ENCODE results near the gene ELFN1.
A peak's percentile ranks its signal among the peaks of the same experiment; 100 is the strongest.

ELFN1 gene

DNA sequence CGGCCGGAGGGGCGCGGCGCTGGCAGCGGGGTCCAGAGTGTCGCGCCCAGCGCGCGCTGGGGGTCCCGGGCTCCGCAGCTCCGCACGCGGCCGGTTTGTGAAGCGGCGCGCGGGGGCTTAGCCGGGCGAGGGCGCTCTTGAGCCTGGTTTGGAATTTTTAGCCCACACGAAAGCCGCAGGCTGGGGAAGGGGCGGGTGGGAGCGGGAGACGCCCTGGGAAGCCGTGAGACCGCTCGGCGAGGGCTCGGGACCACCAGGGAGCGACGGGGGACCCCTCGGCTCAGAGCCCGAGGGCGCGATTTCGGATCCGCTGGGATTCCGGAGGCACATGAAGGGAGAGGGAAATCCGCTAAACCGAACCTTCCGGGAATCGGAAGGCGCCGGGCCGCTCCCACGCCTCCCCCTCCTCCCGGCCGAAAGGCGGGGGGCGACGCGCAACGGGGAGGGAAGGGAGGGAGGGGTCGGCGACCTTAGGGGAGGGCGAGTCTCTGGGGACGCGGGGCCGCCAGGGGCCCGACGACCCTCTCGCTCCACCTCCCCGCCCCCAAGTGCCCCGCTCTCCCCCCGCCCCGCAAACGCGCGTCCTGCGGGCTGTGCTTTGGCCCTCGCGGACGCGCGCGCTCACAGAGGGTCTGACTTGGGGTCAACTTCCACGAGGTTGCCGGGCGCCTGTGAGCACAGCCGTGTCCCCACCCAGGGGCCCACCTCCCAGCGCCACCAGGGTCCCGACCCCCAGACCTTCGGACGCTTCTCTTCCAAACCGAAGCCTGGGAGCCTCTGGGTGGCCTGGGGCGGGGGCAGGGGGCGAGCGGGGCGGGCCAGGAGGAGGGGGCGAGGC is 5.1 kb upstream of the ELFN1 start:
- peak in 4 of 5 donors; percentile 12 to 39 (median 30) for DNase-seq

DNA sequence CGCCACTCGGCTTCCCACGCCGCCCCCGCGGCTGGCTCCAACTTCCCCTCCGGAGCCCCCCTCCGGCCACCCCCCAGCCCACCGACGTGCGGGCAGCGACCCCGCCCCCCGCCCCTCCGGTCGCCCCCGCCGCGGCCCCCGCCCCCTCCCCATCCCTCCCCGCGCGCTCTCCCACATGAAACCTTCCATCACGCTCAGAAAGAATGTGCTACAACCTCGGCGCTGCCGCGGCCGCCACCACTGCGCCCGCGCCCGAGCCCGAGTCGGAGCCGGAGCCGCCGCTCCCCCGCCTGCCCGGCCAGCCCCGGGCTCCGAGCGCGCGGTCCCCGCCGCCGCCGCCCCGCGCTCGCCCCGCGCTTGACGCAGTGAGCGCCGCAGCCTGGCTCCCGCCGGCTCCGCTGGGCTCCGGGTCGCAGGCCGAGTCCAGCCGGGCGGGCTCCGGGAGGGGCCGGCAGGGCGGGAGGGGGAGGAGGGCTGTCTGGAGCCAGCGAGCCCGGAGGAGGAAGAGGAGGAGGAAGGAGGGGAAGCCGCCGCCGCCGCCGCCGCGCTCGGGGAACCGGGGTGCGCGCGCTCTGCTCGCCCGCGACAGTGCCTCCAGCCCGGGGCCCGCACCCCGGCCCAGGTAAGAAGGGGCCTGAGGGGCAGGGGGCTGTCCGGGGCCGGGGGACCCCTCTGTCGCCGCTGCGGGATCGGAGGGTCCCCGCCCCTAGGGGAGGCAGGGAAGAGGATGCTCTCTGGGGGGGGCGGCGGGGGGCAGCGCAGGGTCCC is 4.3 kb upstream of the ELFN1 start:
- no peak for DNase-seq

DNA sequence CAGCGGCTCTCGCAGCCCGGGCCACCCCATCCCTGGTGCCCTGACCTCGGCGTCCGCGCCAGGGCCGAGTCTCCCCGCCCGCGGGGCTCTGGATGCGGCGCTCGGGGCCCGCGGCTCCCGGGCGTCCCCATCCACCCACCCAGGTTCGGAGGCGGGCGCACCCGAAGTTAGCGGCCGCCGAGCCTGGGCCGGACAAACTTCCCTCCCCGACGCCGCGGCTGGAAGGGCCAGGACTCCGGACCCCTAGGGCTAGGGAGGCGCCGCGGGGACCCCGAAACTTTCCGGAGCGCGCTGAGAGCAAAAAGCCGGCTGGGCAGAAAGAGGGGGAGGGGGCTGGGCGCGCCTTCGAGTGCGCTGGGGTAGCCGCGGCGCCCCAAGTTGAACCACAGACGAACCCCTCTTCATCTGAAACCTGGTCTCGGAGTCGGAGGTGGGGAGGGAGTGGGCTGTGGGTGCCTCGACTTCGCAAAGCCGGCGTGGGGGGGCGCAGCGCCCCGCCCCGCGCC is 3.7 kb upstream of the ELFN1 start:
- peak in 1 of 5 donors; percentile 2 for DNase-seq

GRCh38 chr7:1666823-1667565 is 3.1 kb upstream of the ELFN1 start:
- DNase-seq = no peak

DNA sequence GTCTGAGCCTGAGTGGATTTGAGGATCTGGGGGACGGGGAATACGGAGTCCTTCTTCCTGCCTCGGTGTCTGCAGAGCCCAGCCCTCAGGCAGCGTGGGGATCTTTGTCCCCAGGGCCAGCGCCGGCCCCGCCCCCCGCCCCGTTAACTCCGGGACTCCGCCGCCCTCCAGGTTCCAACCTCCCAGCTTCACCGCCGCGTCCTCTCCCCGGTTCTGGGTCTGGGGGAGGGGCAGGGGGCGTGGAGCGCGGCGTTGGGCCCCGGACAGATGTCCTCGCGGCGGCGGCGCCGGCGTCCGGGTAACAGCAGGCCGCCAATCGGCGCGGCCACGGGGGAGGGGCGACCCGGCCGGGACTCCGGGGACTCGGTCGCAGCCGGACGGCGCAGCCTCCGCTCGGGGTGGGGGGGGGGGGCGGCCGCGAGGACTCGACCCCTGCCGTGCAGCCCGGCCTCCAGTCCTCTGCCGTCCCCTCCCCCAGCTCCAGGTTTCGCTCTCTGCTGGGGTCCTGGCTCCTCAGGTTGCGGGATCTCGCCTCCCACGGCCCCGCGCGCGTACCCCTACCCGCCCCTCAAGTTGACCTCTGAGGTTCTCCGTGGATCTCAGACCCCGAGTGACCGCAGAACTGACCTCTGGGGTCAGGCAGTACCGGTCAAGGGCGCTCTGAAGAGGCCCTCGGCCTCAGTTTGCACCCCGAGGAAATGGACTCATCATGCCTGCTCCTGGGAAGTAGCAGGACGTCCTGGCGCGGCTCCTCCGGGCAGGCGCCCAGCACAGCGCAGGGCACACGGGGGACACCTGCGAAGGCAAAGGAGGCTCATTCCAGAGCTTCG is 2.3 kb upstream of the ELFN1 start:
- DNase-seq = no peak

DNA sequence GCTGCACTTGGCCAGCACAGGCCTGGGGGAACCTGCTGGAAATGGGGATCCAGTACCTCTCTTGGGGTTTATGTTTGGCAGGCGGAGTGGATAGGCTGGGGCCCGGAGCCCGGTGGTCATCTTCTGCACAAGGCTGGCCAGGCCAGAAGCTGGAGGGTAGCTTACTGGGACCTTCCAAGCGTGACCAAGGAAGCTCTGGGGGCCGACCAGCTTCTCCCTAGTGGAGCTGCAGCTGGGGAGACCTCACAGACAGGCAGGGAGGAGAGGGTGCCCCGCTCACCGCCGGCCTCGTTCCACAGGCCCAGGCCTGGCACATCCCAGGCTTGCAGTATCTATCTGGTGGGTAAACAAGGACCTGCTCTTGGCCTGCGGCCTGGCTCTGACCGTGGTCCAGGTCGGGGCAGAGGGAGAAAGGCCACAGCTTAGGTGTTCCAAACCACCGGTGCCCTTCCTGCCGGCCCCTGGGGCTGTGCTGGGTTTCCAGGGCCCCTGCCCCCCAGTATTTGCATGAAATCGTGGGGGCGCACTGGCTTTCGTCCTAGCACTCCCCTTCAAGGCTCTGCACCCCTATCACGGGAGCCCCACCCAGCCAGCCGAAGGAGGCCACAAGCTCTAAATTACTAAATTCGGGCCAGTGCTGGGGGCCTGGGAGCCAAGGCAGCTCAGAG is 1.5 kb upstream of the ELFN1 start:
- peak in 1 of 5 donors; percentile 4 for DNase-seq

- DNase-seq = no peak
Measured at GRCh38 chr7:1669064-1669951, 769 bp upstream of the ELFN1 start.

DNA sequence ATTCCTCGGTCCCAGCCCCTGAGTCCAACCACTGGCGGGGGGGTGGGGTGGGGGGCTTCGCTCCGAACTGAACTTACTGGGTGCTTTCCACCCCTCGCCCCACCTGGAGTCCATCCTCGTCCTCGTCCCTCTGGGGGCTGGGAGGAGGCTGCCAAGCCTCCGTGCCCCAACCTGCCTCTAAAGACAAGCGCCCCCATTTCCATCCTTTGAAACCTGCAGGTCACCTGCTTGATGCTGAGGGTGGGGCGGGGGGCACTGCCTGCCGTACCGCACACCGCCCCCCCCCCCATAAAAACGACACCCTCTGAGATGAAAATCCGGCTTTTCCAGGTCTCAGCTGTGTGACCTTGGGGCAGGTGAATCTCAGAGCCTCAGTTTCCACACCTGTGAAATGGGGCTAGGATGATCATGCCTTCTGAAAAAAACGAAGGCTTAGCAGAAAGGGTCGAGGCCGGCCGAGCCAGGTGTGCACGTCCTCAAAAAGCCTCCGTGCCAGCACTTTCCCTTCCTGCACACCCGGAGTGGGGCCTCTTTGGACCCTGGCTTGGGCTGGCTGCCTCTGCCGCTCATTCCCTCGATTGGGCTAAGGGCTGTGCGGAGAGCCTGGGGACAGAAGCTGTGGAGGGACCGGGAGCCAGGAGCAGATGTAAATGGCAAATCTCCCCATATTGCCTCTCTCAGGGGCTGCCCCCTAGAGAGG is 967 bp downstream of the ELFN1 start:
- DNase-seq = peak in 1 of 5 donors; percentile 3

GRCh38 chr7:1671594-1672451 is 1.7 kb downstream of the ELFN1 start:
- DNase-seq = peak in 1 of 5 donors; percentile 3

DNA sequence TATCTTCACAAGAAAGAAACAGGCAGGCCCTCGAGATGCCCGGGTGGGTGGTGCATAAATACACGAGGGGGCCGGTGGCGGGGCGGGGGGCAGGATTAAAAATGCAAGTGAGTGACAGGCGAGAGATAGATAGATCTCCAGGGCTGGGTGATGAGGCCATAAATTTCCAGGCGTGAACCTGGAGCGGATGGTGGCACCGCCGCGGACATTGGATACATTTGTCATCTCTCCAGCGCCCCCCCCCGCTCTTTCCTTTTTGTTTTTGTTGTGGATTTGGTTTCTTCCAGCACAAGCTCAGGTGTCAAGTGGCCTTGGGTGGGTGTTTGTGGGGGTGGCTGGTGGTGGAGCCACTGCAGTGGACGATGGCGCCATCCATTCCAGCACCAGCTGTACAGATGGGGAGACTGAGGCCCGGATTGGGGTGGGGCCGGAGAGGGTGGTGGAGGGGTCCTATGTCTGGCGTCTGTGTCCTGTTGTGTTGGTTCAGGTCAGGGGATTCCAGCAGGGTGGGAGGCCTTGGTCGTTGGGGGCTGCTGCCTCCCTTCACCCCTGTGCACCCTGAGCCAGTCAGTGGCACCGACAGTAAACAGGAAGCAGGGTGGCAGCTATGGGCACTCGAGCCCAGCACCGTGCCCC is 2.9 kb downstream of the ELFN1 start:
- DNase-seq = peak in 1 of 5 donors; percentile 2

GRCh38 chr7:1673581-1674118 is 3.6 kb downstream of the ELFN1 start:
- DNase-seq = no peak

- DNase-seq = no peak
Measured at GRCh38 chr7:1674161-1675035, 4.3 kb downstream of the ELFN1 start.

DNA sequence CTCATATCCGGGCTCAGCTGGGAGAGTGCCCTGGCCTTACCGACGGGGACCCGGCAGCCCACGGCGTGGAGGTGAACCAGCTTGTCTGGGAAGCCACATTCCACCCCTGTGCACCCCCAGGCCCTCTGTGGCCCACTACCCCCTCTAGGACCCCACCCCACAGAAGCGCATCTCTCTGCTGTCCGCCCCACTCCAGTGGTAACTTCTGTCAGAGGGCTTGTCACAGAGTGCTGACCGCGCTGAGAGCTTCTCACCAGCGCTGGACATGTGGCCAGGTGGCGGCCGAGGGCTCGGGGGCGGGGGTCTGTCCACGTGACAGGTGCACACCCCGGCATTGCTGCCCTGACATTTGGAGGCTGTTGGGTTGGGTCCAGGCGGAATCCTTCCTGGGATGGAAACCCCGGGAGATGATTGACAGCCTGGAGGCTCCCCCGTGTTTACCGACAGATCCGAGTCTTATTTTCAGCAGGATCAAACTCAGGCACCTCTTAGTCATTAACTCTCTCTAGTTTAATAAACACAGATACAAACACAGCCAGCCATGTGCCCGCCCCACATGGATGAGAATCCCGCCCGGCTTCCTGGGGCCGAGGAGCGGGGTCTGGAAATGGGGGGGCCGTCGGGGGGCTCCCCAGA is 5.1 kb downstream of the ELFN1 start:
- DNase-seq = no peak

GRCh38 chr7:1675673-1676549 is 5.8 kb downstream of the ELFN1 start:
- DNase-seq = no peak

- no peak for DNase-seq
Measured at GRCh38 chr7:1676550-1677078, 6.5 kb downstream of the ELFN1 start.
